K562 (cell line): ENCODE results near the gene SH2B2. TPM values are rescaled to one million over a fixed set of nuclear protein-coding genes. Genes with fewer than 3 reads are reported as not detected.

Experiments used
- ARID3A ChIP-seq: IDR thresholded peaks from 2 replicates; pipeline ENCODE4 v1.6.1; 2012; ENCODE audit warnings: low read depth, low read length, improper control_type of control experiment, borderline replicate concordance
- BHLHE40 ChIP-seq: IDR thresholded peaks from 2 replicates; pipeline ENCODE4 v1.6.1; 2011; ENCODE audit warnings: low read length, improper control_type of control experiment
- CBFB ChIP-seq: sonication (generic); formaldehyde crosslinking; IDR thresholded peaks from 2 replicates; pipeline ENCODE4 v1.4.0; 2020; ENCODE audit warnings: mild to moderate bottlenecking, missing genetic modification reagents
- CBX3 ChIP-seq, 2 experiments: IDR thresholded peaks; 1 replicate in 1 of 2; 2 replicates in 1 of 2; pipeline ENCODE4 v1.6.1; 2012; ENCODE audit warnings: inconsistent platforms in 2 of 2, low read length in 2 of 2, borderline replicate concordance in 1 of 2, control low read depth in 1 of 2
- E2F6 ChIP-seq, 2 experiments: IDR thresholded peaks; 2 replicates each; pipeline ENCODE4 v1.6.1; 2011; ENCODE audit warnings: borderline replicate concordance in 1 of 2, control low read depth in 1 of 2, low read depth in 1 of 2, low read length in 1 of 2, mild to moderate bottlenecking in 1 of 2, mixed read lengths in 1 of 2, moderate library complexity in 1 of 2; ENCODE audit not compliant: insufficient read depth in 1 of 2, insufficient read length in 1 of 2, poor library complexity in 1 of 2, severe bottlenecking in 1 of 2; ENCODE audit errors: extremely low read depth in 1 of 2
- NCOA2 ChIP-seq, 2 experiments: fragments of 450-650 bp; IDR thresholded peaks; 2 replicates each; pipeline ENCODE4 v1.6.1; 2018; ENCODE audit warnings: mild to moderate bottlenecking in 2 of 2, moderate library complexity in 1 of 2; ENCODE audit not compliant: partially characterized antibody in 2 of 2
- PCBP1 ChIP-seq: fragments of 200-400 bp; formaldehyde crosslinking; IDR thresholded peaks from 2 replicates; pipeline ENCODE4 v1.6.1; 2018; ENCODE audit warnings: mild to moderate bottlenecking, low read depth, low read length; ENCODE audit not compliant: poor library complexity, severe bottlenecking
- PKNOX1 ChIP-seq: fragments of 450-650 bp; IDR thresholded peaks from 2 replicates; pipeline ENCODE4 v1.6.1; 2016
- RBM25 ChIP-seq: fragments of 200-400 bp; formaldehyde crosslinking; IDR thresholded peaks from 2 replicates; pipeline ENCODE4 v1.6.1; 2018; ENCODE audit warnings: low read length, low read depth, moderate library complexity; ENCODE audit not compliant: severe bottlenecking
- RNF219 ChIP-seq: fragments of 250-450 bp; sonication (Bioruptor Pico); IDR thresholded peaks from 2 replicates; pipeline ENCODE4 v1.5.0; 2022; ENCODE audit warnings: mild to moderate bottlenecking
- RUNX1 ChIP-seq: sonication (generic); IDR thresholded peaks from 2 replicates; pipeline ENCODE4 v1.6.1; 2016; ENCODE audit warnings: antibody characterized with exemption, low read depth
- SLC30A9 ChIP-seq: fragments of 250-450 bp; sonication (Bioruptor Pico); IDR thresholded peaks from 2 replicates; pipeline ENCODE4 v1.8.0; 2022; ENCODE audit warnings: mild to moderate bottlenecking, moderate library complexity
- SP1 ChIP-seq: sonication (generic); formaldehyde crosslinking; IDR thresholded peaks from 2 replicates; pipeline ENCODE4 v1.8.1; 2022; ENCODE audit warnings: mild to moderate bottlenecking, missing genetic modification reagents
- TSC22D4 ChIP-seq: fragments of 450-650 bp; IDR thresholded peaks from 2 replicates; pipeline ENCODE4 v1.6.1; 2016; ENCODE audit warnings: missing genetic modification characterization, missing biosample characterization, control low read depth
- YY1 ChIP-seq, 3 experiments: IDR thresholded peaks; 2 replicates each; pipeline ENCODE4 v1.6.1; 2011; ENCODE audit warnings: low read length in 2 of 3, mild to moderate bottlenecking in 2 of 3, moderate library complexity in 2 of 3, borderline replicate concordance in 1 of 3, control low read depth in 1 of 3, low read depth in 1 of 3; ENCODE audit not compliant: insufficient read depth in 3 of 3, insufficient replicate concordance in 2 of 3, control insufficient read depth in 1 of 3, insufficient read length in 1 of 3; ENCODE audit errors: extremely low read depth in 1 of 3
- ZBTB5 ChIP-seq: fragments of 450-650 bp; IDR thresholded peaks from 2 replicates; pipeline ENCODE4 v1.6.1; 2017; ENCODE audit warnings: antibody characterized with exemption
- polyA plus RNA-seq, 8 experiments: library from polyadenylated mRNA; depleted of rRNA in 4 of 8; stranded (reverse) in 5 of 8; unstranded in 3 of 8; fragments of >200 nt; fragmentation: Nextera tagmentation in 2 of 8; fragmentation: Illumina TruSeq in 1 of 8; extraction: Ambion mirVana in 2 of 8; extraction: Trizol in 1 of 8; gene quantifications; 2 replicates each; pipeline versions ENCODE4 v1.2.1 to v1.2.3, GENCODE V29; 2011 to 2014; ENCODE audit warnings: inconsistent platforms in 1 of 8, missing spikeins in 1 of 8
- total RNA-seq, 7 experiments: library from RNA; depleted of rRNA in 6 of 7; stranded (reverse); fragments of >200 nt in 6 of 7; fragmentation: Illumina TruSeq in 2 of 7; extraction: Trizol in 2 of 7; gene quantifications; 2 replicates each; pipeline versions ENCODE4 v1.2.1 to v1.2.3, GENCODE V29; 2011 to 2021; ENCODE audit warnings: low replicate concordance in 1 of 7

Gene SH2B2
- total and polyA plus RNA-seq, 9 of the 15 experiments (the other 6 are each of a cell fraction or from before 2014, with no cell fraction given), result 0.03 to 0.89 (median 0.07) TPM; not detected in 4

- no peak for TF ChIP-seq SP1 (CRISPR knock-in tag)
- TF ChIP-seq RNF219 (CRISPR knock-in tag), result no peak
- no peak for TF ChIP-seq PCBP1
- no peak for TF ChIP-seq RUNX1
- TF ChIP-seq RBM25, result no peak
- no peak for TF ChIP-seq ARID3A
- TF ChIP-seq SLC30A9 (CRISPR knock-in tag), result no peak
- peak; percentile 79 for TF ChIP-seq PKNOX1
- no peak for TF ChIP-seq ZBTB5
- TF ChIP-seq BHLHE40, result peak; percentile 88
- no peak for TF ChIP-seq TSC22D4 (tag)
- TF ChIP-seq CBX3 (IDR thresholded peaks at IDR 0.05; ENCODE audit: borderline replicate concordance in 1 of 2, low read length in 2 of 2), result peak in 1 of 2 experiments; percentile 15; a peak in 1 of 3 replicates
- 0 out of 2 replicates have a peak, but pooled peaks have one; percentile 42 for TF ChIP-seq CBFB (CRISPR knock-in tag)
- no peak for TF ChIP-seq NCOA2 (IDR thresholded peaks at IDR 0.05; ENCODE audit: partially characterized antibody in 2 of 2)
- TF ChIP-seq E2F6 (IDR thresholded peaks at IDR 0.05; ENCODE audit: borderline replicate concordance in 1 of 2, extremely low read depth in 1 of 2, insufficient read depth in 1 of 2, insufficient read length in 1 of 2, low read depth in 1 of 2, low read length in 1 of 2, poor library complexity in 1 of 2, severe bottlenecking in 1 of 2), result peak in 1 of 2 experiments; percentile 59
- TF ChIP-seq YY1 (IDR thresholded peaks at IDR 0.05; ENCODE audit: borderline replicate concordance in 1 of 3, control insufficient read depth in 1 of 3, extremely low read depth in 1 of 3, insufficient read depth in 3 of 3, insufficient read length in 1 of 3, insufficient replicate concordance in 2 of 3, low read depth in 1 of 3, low read length in 2 of 3), result peak in 1 of 3 experiments; percentile 43
These were observed 12.6 kb upstream of the SH2B2 start (continued) for GRCh38 chr7:102273749-102274712.
